HepG2 (cell line): ENCODE data around the gene SLC16A3. TPM values are rescaled to one million over a fixed set of nuclear protein-coding genes. Genes with fewer than 3 reads are reported as not detected.

ENCODE experiments used
- BHLHE40 ChIP-seq: IDR thresholded peaks from 2 replicates; pipeline ENCODE4 v1.6.1; 2011; ENCODE audit warnings: low read length, improper control_type of control experiment
- CBX5 ChIP-seq: sonication (generic); formaldehyde crosslinking; IDR thresholded peaks from 2 replicates; pipeline ENCODE4 v1.4.0; 2020; ENCODE audit warnings: missing genetic modification reagents, borderline replicate concordance
- CCDC6 ChIP-seq: sonication (generic); formaldehyde crosslinking; IDR thresholded peaks from 2 replicates; pipeline ENCODE4 v1.8.1; 2022; ENCODE audit warnings: mild to moderate bottlenecking, missing genetic modification reagents, moderate library complexity
- GABPB1 ChIP-seq: IDR thresholded peaks from 2 replicates; pipeline ENCODE4 v1.6.1; 2016; ENCODE audit warnings: mild to moderate bottlenecking, missing genetic modification reagents, moderate library complexity, missing compliant biosample characterization
- JDP2 ChIP-seq: sonication (generic); formaldehyde crosslinking; IDR thresholded peaks from 2 replicates; pipeline ENCODE4 v1.8.1; 2022; ENCODE audit warnings: missing genetic modification reagents, borderline replicate concordance
- KMT2A ChIP-seq: sonication (generic); formaldehyde crosslinking; IDR thresholded peaks from 2 replicates; pipeline ENCODE4 v1.4.0; 2020; ENCODE audit warnings: missing genetic modification reagents
- NR2F2 ChIP-seq: IDR thresholded peaks from 2 replicates; pipeline ENCODE4 v1.6.1; 2012; ENCODE audit warnings: low read depth, inconsistent platforms, borderline replicate concordance
- RARA ChIP-seq: IDR thresholded peaks from 2 replicates; pipeline ENCODE4 v1.6.1; 2016; ENCODE audit warnings: missing genetic modification reagents, missing compliant biosample characterization
- ZBTB21 ChIP-seq: sonication (generic); formaldehyde crosslinking; IDR thresholded peaks from 2 replicates; pipeline ENCODE4 v1.4.0; 2020; ENCODE audit warnings: missing genetic modification reagents
- ZC3H13 ChIP-seq: sonication (generic); formaldehyde crosslinking; IDR thresholded peaks from 2 replicates; pipeline ENCODE4 v1.8.1; 2023; ENCODE audit warnings: mild to moderate bottlenecking, missing genetic modification reagents, moderate library complexity
- ZFY ChIP-seq: sonication (generic); formaldehyde crosslinking; IDR thresholded peaks from 2 replicates; pipeline ENCODE4 v1.4.0; 2020; ENCODE audit warnings: missing genetic modification reagents
- ZNF501 ChIP-seq: sonication (generic); formaldehyde crosslinking; IDR thresholded peaks from 2 replicates; pipeline ENCODE4 v1.5.1; 2020; ENCODE audit warnings: mild to moderate bottlenecking, moderate library complexity, missing genetic modification reagents
- ZNF609 ChIP-seq: sonication (generic); formaldehyde crosslinking; IDR thresholded peaks from 2 replicates; pipeline ENCODE4 v1.4.0; 2020; ENCODE audit warnings: mild to moderate bottlenecking, missing genetic modification reagents, borderline replicate concordance
- ZNF703 ChIP-seq: sonication (generic); formaldehyde crosslinking; IDR thresholded peaks from 2 replicates; pipeline ENCODE4 v1.5.1; 2020; ENCODE audit warnings: missing genetic modification reagents, mild to moderate bottlenecking, moderate library complexity, borderline replicate concordance
- ZNF788 ChIP-seq: sonication (generic); formaldehyde crosslinking; IDR thresholded peaks from 2 replicates; pipeline ENCODE4 v1.5.0; 2020; ENCODE audit warnings: mild to moderate bottlenecking, missing genetic modification reagents, borderline replicate concordance
- polyA plus RNA-seq, 8 experiments: library from polyadenylated mRNA; depleted of rRNA in 3 of 8; stranded (reverse) in 7 of 8; unstranded in 1 of 8; fragments of >200 nt; fragmentation: Illumina TruSeq in 4 of 8; extraction: Trizol in 4 of 8; gene quantifications; 2 replicates each; pipeline versions ENCODE4 v1.2.1 to v1.2.3, GENCODE V29; 2011 to 2016; ENCODE audit warnings: low read depth in 4 of 8, missing spikeins in 1 of 8, mixed read lengths in 1 of 8; ENCODE audit not compliant: insufficient read depth in 1 of 8
- total RNA-seq, 5 experiments: library from RNA; depleted of rRNA; stranded (reverse); fragments of >200 nt; fragmentation: Illumina TruSeq; extraction: Trizol; gene quantifications; 2 replicates each; pipeline ENCODE4 v1.2.3, GENCODE V29; 2016; ENCODE audit warnings: low read depth in 1 of 5
- TF ChIP-seq, protein P1 (sequence below): IDR thresholded peaks from 2 replicates; pipeline ENCODE4 v1.6.1; 2012; ENCODE audit warnings: low read length, improper control_type of control experiment
- TF ChIP-seq, protein P2 (sequence below): sonication (generic); formaldehyde crosslinking; IDR thresholded peaks from 2 replicates; pipeline ENCODE4 v1.4.0; 2020; ENCODE audit warnings: missing genetic modification reagents, mild to moderate bottlenecking, borderline replicate concordance

SLC16A3 gene
- total and polyA plus RNA-seq, 2 of the 13 experiments (the other 11 are each of a cell fraction or from before 2014, with no cell fraction given): 242 to 349 TPM

DNA sequence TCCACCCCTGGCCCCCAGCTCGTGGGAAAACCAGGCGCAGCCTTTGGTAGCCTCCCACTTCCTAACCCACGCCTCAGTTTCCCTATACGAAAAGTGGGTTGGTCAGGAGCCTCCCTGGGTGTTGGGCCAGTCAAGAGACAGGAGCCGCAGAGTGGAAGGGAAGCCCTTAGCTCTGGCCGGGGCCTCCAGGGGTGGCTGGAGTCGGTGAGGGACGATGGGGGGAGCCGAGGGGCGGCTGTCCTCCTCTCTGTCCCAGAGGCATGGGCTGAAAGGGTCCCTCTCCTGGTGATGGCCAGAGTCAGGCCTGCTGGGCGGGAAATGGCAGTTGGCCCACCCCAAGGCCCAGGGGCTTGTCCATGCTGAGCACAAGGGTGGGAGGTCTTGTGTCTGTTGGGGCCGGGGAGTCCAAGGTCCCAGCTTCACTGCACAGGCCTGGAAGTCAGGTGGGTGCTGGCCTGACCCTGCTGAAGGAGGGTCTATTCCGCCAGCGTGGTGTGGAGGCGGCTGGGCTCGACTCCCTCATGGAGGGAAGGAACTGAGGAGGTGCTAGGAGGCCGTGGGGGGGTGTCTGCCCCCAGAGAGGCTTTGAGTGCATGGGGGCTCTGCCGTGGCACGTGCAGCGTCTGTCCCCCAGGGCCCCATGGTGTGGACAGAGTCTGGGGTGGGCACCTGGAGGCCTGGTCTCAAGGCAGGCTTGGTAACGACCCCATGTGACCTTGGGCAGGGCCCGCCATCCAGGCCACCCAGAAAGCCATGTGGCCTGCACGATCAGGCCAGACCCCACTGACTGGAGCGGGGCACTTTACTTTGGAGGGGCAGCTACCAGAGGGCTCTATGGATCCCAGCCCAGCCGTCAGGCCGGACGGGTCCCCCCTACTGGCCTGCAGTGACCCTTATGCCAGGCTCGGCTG is 1.1 kb downstream of the SLC16A3 start (continued):
- TF ChIP-seq ZNF609 (CRISPR knock-in tag) (no peak), KMT2A (CRISPR knock-in tag) (0 out of 2 replicates have a peak, but pooled peaks have one; percentile 13), CCDC6 (CRISPR knock-in tag) (peak; percentile 21), NR2F2 (peak; percentile 42; the same call in 1 of the 2 replicates), ZNF501 (CRISPR knock-in tag) (peak; percentile 88; the same call in 1 of the 2 replicates), BHLHE40 (peak; percentile 62), GABPB1 (CRISPR knock-in tag) (0 out of 2 replicates have a peak, but pooled peaks have one; percentile 5), ZBTB21 (CRISPR knock-in tag) (no peak), JDP2 (CRISPR knock-in tag) (no peak), ZNF788 (CRISPR knock-in tag) (peak; percentile 84; the same call in 1 of the 2 replicates), ZNF703 (CRISPR knock-in tag) (0 out of 2 replicates have a peak, but pooled peaks have one; percentile 4), ZFY (peak; percentile 82), CBX5 (CRISPR knock-in tag) (no peak), ZC3H13 (peak; percentile 68), RARA (CRISPR knock-in tag) (no peak; the same call in 1 of the 2 replicates)
- TF ChIP-seq, protein P1, sequence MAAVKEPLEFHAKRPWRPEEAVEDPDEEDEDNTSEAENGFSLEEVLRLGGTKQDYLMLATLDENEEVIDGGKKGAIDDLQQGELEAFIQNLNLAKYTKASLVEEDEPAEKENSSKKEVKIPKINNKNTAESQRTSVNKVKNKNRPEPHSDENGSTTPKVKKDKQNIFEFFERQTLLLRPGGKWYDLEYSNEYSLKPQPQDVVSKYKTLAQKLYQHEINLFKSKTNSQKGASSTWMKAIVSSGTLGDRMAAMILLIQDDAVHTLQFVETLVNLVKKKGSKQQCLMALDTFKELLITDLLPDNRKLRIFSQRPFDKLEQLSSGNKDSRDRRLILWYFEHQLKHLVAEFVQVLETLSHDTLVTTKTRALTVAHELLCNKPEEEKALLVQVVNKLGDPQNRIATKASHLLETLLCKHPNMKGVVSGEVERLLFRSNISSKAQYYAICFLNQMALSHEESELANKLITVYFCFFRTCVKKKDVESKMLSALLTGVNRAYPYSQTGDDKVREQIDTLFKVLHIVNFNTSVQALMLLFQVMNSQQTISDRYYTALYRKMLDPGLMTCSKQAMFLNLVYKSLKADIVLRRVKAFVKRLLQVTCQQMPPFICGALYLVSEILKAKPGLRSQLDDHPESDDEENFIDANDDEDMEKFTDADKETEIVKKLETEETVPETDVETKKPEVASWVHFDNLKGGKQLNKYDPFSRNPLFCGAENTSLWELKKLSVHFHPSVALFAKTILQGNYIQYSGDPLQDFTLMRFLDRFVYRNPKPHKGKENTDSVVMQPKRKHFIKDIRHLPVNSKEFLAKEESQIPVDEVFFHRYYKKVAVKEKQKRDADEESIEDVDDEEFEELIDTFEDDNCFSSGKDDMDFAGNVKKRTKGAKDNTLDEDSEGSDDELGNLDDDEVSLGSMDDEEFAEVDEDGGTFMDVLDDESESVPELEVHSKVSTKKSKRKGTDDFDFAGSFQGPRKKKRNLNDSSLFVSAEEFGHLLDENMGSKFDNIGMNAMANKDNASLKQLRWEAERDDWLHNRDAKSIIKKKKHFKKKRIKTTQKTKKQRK: no peak
- TF ChIP-seq, protein P2, sequence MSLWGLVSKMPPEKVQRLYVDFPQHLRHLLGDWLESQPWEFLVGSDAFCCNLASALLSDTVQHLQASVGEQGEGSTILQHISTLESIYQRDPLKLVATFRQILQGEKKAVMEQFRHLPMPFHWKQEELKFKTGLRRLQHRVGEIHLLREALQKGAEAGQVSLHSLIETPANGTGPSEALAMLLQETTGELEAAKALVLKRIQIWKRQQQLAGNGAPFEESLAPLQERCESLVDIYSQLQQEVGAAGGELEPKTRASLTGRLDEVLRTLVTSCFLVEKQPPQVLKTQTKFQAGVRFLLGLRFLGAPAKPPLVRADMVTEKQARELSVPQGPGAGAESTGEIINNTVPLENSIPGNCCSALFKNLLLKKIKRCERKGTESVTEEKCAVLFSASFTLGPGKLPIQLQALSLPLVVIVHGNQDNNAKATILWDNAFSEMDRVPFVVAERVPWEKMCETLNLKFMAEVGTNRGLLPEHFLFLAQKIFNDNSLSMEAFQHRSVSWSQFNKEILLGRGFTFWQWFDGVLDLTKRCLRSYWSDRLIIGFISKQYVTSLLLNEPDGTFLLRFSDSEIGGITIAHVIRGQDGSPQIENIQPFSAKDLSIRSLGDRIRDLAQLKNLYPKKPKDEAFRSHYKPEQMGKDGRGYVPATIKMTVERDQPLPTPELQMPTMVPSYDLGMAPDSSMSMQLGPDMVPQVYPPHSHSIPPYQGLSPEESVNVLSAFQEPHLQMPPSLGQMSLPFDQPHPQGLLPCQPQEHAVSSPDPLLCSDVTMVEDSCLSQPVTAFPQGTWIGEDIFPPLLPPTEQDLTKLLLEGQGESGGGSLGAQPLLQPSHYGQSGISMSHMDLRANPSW (CRISPR knock-in tag): no peak
